Dermis blood vessel endothelial cell (primary cell): ENCODE data around the gene TTC7B. TPM values are rescaled to one million over a fixed set of nuclear protein-coding genes. Genes with fewer than 3 reads are reported as not detected.

ENCODE experiments used
- DNase-seq: peaks from one replicate; pipeline ENCODE4 v3.0.0; 2010
- total RNA-seq: library from RNA; depleted of rRNA; stranded (reverse); fragments of >200 nt; gene quantifications from 2 replicates; pipeline ENCODE4 v1.2.3, GENCODE V29; 2014

The TTC7B gene
- total RNA-seq, 1 donor from 2014 or later: 37.1 TPM

DNA sequence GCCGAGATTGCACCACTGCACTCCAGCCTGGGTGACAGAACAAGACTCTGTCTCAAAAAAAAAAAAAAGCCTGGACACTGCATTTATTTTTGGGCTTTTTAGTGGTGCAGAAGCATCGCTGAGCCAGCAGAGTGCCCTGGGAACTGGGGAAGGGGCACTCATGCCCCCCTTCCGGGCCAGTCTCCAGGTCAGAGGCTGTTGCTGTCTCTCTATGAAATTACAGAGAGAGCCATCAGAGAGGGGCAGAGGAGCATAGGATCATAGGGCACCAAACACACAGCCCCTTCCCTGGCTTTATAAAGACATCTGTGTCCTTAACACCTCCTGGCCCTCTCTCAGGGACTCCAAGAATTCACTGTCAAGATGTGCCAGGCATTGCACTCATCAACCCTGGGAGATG is 223.6 kb downstream of the TTC7B start:
- DNase-seq: no peak

DNA sequence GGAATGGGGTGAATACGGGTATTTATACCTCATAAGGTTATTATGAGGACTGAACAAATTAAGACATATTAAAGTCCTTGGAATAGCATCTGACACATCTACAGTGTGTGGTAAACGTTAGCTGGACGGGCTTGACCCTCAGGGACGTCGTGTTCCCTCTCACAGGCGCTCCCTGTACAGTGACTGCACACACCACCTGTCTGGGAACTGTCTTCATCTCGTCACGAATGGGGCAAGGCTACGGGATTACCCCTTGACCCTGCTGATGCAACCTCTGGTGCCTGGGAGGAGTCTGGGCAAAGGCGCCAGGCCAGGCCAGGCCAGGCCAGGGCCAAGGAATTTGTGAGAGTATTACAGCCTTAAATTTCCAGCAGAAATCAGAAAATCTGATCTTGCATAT is 228.3 kb downstream of the TTC7B start:
- DNase-seq: no peak

DNA sequence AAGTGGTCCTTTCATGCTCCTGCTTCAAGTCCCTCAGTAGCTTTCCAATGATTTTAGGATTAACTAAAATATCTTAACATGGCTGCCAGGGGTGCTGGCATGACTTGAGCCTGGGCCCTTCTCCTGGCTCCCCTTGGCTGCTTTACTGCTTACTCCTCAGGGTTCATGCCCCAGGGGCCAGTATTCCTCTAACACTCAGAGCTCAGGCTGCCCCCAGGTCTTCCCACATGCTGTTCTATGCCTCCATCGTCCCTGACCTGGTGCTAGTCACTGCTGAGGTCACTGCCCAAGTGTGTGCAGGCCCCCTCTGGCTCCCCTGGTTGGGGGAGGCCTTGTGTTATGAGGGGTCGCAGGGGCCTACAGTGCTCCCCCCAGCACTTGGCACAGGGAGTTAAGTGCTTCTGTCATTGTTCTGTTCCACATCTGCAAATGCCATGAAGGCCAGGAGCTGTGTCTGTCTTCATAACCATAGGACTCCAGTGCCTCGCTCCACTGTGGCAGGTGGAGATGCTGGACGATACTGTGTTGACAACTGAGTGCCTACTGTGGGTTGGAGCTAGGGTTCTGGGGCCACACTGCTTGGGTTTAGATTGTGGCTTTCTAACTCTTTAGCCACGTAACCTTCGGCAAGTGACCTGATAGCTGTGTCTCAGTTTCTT is 228.8 kb downstream of the TTC7B start:
- no peak for DNase-seq

DNA sequence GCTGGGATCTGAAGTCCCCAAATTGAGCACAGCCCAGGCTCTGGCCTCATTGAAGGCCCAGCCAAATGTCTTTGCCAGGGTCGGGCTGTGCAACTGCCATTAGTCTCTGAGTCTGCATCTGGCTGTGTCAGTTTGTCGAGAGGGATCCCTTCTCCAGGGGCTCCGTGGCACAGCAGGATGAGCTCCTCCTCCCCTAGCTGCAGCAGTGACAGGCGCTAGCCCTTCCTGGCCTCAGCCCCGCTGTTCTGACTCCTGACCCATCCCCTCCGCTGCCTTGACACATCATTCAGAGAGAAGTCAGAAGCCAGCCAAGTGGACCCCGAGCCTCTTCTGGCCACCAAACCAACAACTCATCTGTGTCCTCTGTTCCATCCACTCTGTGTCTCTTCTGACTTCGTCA is 231.1 kb downstream of the TTC7B start:
- no peak for DNase-seq

DNA sequence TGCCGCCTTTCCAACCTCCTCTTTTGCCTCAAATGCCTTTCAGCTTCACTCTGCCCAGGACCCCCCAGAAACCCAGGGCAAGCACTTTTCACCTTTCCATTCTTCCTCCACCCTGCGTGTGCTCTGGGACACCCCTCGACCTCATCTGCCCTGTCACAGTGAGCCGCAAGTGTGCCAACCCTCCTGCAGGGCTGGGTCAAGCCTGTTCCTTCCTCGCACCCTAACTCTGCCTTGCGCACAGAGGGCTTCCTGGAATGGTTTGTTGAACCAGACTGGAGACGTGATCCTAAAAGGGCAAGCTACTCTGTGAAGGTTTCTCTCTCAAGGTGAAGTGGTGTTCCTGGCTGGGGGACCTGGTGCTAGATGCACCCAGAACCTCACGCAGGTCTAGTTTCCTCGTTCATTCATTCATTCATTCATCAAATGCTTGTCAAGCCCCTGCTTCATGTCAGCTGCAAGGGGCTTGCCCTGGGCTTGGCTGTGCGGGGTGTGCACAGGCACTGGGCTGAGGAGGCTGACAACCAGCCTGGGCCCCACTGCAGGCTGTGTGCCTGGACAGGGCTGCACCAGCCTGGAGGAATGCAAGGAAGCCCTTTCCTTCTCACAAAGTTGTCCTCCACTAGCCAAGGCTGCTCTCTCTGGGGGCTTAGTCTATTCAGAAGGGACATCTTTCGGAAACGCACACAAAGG is 232.2 kb downstream of the TTC7B start:
- no peak for DNase-seq

DNA sequence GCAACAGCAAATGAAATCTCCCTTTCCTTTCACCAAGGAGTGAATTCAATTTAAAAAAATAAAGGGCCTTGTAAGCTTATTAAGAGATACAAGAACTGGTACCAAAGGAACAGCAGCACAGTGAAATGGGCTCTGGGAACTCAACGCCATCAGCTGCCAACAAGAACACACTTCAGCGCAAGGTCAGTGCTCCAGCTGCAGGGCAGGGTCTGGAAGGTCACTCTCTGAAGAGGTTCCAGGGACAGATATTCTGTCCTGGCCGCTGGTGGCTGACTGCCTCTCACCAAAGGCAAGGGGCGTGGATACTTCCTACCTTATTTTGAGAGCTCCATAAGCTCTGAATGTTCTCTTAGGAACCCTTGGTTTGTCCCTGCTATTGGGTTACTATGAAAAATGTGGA is 232.8 kb downstream of the TTC7B start:
- DNase-seq: no peak

DNA sequence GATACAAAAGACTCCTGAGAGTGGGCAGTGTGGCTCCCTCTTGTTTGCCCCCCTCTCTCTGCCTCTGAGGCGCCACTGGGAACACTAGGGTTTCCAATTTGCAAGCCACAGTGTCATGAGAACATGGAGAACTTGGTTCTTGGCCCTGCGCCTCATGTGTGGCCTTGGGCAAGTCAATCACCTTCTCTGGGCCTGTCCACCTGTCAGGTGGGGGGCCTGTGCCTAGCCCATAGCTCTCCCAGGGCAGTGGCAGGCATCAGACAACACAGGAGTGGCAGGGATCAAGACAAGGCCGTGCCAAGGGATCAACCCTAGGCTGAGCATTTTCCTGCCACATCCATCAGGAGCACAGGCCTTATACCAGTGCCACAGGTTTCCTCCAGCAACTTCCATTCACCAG is 234.1 kb downstream of the TTC7B start:
- DNase-seq: no peak

DNA sequence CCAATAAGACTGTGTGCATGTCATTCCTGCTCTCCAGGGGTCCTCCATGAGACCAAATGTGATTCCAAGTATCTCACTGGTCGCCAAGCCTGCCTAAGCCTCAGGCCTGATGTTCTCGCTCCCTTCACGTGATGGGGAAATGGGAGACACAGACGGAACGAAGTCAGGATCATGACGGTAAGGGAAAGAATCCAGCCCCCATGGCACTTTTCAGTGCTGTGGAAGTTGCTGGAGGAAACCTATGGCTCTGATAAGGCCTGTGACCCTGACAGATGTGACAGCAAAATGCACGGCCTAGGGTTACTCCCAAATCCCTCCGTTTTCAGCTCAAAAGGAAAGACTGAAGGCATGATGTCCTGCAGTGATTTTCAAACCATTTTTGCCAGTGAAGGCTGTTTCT is 234.5 kb downstream of the TTC7B start:
- no peak for DNase-seq

DNA sequence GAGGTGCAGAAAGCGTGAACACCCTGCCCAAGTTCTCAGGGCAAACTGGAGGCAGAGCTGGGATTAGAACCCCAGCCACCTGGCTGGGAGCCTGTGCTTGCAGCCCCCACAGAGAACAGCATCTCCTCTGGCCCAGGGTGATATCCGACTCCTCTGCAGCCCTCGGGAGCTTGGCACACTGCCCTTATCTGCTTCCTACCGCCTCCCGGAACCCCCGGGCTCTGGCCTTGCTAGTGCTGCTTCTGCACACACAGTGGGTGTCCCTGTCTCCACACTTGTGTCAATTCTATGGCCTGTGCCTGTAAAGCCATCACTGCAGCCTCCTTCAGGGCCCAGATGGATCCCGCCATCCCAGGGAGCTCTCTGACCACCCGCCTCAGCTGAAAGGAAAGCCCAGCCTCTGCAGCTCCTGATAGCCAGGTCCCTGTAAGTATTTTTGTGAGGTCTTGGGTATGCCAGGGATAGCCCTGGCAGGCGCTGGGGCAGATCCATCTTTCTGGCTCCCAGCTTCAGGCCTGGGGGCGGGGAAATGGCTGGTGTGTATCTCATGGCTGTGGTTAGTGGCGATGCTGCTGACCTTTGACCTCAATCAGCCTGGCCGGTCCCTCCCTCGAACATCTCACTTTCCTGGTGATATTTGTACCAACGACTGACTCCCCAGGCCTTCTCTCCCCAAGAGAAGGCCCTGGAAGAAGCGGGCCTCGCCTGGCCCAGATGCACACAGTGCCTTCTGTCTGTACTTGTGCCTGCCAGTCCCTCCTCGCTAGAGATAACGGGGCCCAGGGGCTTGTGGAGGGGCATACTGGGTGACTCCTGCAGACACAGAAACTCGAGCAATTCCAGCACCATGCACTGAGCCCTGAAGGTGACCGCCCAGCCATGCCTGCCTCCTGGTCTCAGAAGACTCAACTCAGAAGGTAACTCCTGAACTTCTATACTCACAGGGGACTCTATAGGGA is 235.6 kb downstream of the TTC7B start:
- DNase-seq: no peak

DNA sequence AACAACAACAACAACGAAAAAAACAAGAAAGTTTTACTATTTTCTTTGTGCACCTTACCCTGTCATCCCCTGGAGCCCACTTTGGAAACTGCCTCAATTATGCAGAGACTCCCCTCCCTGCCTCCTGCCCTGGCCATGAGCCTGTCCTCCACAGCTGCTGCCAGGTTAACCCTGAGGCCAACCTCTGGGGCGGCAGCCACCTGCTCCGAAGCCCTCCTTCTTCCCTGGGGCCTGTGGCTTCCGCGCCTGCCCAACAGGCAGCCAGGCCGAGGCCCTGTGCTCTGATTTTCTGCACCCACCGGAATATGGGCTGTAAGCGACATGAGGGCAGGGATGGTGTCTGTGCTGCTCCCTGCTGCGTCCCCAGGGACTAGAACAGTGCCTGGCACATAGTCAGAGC is 236.4 kb downstream of the TTC7B start:
- DNase-seq: no peak

DNA sequence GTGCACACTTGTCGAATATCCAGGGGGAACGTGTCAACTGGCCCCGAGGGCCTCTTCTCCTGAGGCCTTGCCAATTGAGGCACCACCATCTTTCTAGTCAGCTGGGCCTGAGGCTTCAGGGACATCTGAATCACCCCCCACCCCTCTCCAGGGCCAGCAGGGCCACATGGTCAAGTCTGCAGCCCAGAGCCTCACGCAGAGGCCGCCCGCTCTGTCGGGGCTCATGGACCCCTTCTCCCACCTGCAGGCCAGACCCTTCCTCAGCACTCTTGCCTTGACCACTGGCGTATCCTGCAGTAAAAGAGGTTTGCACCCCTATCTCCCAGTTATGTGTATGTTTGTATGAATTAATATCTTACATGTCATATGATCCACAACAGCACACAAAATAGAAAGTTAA is 237.1 kb downstream of the TTC7B start:
- DNase-seq: no peak

DNA sequence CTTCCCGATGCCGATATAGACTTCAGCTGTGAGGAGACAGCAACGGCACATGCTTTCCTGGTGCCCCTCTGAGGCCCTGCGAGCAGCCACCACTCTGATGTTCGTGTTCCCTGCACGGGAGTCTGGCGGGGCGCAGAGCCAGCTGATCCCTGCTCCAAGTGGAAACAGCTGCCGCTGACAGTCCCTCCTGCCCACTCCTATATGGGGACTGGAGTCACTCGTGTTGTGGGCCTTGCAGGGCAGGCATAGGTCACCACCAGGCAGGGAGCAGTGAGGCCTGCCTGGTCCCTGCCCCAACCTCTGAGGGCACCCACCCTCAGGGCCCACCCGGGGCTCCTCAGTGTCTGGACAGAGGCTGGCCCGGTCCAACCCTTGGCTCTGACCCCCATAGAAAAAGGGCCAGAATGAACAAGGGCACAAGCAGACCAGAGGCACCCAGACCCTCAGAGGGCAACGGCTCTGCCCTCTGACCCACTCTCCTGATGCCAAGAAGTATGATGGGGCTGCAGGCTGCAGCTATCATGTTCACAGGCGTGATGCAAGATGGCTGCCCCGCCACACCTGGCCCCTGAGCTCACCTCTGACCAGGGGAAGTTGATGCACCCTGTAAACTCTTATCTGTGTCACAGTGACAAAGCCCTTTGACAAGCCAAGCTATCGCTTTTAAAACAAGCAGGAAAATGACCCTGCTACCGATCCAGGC is 237.8 kb downstream of the TTC7B start:
- DNase-seq: no peak

DNA sequence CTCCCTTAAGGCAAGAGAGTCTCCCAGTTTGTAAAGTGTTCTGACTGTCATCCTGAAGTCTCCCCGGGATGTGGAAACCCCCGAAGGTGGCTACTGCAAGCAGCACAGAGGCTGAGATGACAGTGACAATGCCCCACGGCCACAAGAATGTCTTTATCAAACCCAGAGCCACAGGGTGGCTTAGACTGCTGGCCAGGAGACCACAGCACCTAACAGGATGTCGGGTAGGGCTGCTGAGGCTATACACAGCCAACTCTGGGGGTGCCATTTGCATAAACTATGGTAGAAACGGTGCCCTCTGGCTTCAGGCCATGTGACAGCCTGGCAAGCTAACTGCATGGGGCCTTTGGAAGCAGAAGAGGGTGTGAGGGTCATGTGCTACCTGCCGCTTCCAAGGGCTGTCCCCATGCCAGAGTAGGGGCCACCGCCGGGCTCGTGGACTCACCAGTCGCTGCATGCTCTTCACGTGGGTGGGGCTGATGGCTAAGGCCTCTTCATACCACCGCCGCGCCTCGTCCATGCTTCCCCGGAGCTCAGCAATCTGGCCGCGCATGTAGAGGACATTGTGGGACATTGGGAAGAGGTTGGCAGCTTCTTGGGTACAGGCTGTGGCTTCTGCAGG is 238.5 kb downstream of the TTC7B start:
- no peak for DNase-seq

DNA sequence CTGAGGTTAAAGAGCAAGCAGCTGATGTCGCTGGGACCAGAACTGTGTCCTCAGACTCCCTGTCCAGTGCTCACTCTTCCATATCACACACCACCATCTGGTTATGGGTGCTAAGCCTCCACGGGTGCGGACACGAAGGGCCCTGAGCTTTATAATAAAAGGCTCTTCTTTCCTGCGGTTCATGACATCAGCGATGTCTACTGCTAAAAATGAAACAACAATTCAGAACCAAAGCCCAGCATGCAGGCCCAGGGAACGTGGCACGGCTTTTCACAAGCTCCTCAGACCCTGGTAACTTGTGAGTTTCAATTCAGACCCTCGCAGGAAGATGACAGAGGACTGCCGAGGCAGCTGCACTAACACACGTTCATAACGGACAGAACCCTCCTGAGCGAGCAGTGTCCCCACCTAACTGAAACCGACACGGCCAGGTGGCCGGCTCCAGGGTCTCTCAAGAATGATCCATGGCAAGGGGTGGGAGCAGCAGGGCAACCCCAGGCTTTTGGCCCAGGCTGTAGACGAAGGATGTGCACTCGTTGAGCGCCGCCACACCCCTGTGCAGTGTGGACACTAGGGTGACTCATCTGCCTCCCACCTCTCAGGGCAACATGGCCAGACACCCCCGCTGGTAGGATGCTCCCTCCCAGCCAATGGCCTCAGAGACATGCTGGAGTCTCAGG is 239.1 kb downstream of the TTC7B start:
- no peak for DNase-seq

DNA sequence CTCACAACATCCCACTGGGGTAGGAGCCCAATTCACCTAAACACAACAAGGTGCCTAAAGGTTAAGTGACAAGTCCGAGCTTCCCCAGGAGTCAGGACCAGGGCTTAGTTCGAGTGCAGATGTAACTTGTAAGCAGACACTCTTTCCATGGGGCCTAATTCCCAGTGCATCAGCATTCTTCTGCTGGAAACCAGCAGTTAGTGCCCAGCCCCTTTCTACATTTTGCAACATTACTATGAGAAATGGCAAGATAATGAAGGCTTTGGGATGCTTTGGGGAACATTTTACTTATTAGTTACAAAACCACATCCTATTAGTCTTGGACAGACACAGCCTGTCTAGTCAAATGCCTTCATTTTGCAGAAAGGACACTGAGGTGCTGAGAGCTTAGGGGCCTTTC is 239.6 kb downstream of the TTC7B start:
- no peak for DNase-seq

DNA sequence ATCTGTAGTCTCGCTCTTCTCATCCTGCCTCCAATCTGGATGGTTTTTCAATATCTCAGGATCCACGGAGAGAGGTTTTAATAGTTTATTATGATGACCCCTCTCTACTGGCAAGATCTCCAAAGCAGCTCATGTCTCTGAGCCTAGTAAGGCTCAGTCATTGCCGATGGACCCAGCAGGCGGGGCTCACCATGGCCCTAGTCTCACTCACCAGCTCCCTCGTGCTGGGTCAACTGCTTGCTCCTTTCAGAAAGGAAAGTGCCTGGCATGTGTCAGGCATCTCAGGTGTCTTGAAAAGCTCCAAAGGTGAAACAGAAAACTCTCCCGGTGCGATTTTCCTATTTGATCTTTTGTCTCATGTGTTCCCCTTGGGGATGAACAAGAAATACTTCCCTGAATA is 240.4 kb downstream of the TTC7B start:
- DNase-seq: no peak

DNA sequence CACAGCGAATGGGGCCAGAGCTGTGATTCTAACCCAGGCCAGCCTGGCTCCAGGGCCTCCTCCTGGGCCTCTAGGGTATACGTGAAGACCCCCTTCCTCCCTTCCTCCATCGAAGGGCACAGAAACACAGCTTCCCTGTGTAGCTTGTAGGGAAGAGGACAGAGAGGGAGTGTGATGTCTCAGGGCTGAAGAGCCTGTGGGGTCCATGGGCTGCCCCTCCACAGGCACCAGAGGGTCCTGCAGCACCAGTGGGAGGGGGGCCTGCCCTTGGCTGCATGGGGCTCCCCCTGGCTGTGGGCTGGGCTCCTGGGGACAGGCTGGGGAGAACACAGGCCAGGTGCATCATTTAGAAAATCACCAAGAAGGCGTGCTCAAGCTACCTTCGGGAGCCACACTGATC is 240.9 kb downstream of the TTC7B start:
- DNase-seq: no peak

DNA sequence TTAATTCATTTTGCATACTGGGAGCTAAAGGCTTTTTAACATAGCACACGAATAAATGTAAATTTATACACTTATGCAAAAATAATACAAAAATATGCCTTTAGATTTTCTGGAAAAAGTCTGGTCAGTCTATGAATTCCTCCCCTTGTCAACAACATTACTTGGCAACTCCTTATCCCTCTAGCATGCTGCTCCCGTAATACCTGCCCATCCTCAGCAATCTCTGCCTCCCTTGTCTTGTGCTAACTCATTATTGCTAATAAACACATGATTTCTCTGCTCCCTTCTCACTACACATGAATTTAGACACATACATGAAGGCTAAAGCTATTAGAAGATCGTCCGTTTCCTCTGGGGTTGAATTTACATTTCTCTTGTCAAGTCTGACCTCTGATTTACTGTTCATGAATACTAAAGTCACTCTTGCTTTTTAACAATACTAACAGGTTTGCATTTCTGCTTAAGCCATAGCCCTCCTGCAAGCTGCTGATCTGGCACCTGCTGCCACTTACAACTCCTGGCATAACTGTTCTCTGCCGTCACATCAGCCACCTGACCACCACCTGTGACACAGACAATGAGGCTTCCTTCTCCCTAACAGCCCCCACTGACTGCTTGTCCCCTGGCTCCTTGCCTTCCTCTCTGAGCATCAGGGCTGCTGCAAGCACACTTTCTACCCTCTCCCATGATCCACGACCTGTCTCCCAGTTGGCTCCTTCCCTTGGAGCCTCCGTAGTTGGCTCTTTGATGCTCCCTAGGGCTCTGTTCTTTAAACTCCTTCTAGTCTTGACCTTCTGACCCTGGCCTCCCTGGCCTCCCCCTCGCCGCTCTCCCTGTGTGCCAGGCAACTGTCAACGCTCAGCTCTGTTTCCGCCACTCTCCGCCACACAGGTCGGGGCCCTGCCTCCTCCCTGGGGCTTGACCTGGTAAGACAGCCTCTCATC is 241.8 kb downstream of the TTC7B start:
- no peak for DNase-seq

DNA sequence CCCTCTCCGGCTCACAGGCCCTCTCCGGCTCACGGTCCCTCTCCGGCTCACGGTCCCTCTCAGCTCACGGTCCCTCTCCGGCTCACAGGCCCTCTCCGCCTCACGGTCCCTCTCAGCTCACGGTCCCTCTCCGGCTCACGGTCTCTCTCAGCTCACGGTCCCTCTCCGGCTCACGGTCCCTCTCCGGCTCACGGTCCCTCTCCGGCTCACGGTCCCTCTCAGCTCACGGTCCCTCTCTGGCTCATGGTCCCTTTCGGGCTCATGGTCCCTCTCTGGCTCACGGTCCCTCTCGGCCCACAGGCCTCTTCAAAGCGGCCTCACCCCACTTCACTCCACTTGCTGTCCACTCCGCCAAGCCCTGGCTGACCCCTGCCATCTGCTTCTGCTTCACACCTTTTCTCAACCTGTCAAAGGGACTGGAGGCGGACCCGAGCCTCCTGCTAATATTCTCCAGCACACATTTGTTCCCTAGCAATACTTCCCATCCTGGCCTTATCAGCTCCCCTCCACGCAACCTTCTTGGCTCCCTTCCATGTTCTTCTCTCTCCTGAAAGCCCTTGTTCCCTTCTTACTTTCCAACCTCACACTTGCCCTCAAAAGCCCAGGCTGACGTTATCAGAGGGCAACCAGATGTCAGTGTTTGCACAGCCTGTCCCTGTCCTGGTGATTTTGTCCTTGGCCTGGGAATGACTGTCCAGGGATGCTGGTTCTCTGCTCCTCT is 242.7 kb downstream of the TTC7B start:
- DNase-seq: no peak
